GM21526 (cell line): Measurements from ENCODE around the gene GAS7.
"Not testable (repeated sequence)": the region's sequence is repeated elsewhere in the genome, so short reads cannot be mapped to it uniquely, and the experiment has no call there.

ENCODE experiments used
- ATAC-seq: cut with Tn5 transposase; IDR thresholded peaks from one replicate; pipeline ENCODE4 v1.9.1; 2021; ENCODE audit warnings: moderate library complexity; ENCODE audit not compliant: unreplicated experiment, low FRiP score

Gene GAS7

GRCh38 chr17:10116267-10116666, 82.1 kb downstream of the GAS7 start:
- ATAC-seq = no peak

- ATAC-seq = no peak
Observed at GRCh38 chr17:10115536-10115932, 82.9 kb downstream of the GAS7 start.

- ATAC-seq = no peak
Observed at GRCh38 chr17:10114931-10115535, 83.4 kb downstream of the GAS7 start.

- ATAC-seq = no peak
Observed at GRCh38 chr17:10112962-10113361, 85.4 kb downstream of the GAS7 start.

GRCh38 chr17:10111907-10112452, 86.4 kb downstream of the GAS7 start:
- no peak for ATAC-seq

GRCh38 chr17:10109146-10109545, 89.3 kb downstream of the GAS7 start:
- ATAC-seq = no peak

- no peak for ATAC-seq
Observed at GRCh38 chr17:10107316-10108165, 90.9 kb downstream of the GAS7 start.

GRCh38 chr17:10106067-10106466, 92.3 kb downstream of the GAS7 start:
- ATAC-seq = no peak

GRCh38 chr17:10105513-10106001, 92.8 kb downstream of the GAS7 start:
- no peak for ATAC-seq

GRCh38 chr17:10103712-10104111, 94.7 kb downstream of the GAS7 start:
- ATAC-seq = no peak

- ATAC-seq = no peak
Observed at GRCh38 chr17:10102817-10103216, 95.6 kb downstream of the GAS7 start.

- ATAC-seq = no peak
Observed at GRCh38 chr17:10099051-10099571, 99.3 kb downstream of the GAS7 start.

- no peak for ATAC-seq
Observed at GRCh38 chr17:10096596-10096995, 101.8 kb downstream of the GAS7 start.

GRCh38 chr17:10095295-10095694, 103.1 kb downstream of the GAS7 start:
- not testable (repeated sequence) for ATAC-seq

GRCh38 chr17:10094797-10095196, 103.6 kb downstream of the GAS7 start:
- ATAC-seq = no peak

GRCh38 chr17:10092595-10092994, 105.8 kb downstream of the GAS7 start:
- no peak for ATAC-seq

- no peak for ATAC-seq
Observed at GRCh38 chr17:10091046-10091445, 107.4 kb downstream of the GAS7 start.

- ATAC-seq = no peak
Observed at GRCh38 chr17:10089196-10089804, 109.1 kb downstream of the GAS7 start.

GRCh38 chr17:10088444-10088843, 110.0 kb downstream of the GAS7 start:
- no peak for ATAC-seq

- no peak for ATAC-seq
Observed at GRCh38 chr17:10087355-10087754, 111.1 kb downstream of the GAS7 start.

- no peak for ATAC-seq
Observed at GRCh38 chr17:10083864-10084263, 114.5 kb downstream of the GAS7 start.
